UCSD-AML1 (cell line): ENCODE measurements around the gene ENDOU.

ENCODE experiments used
- DNase-seq: peaks from one replicate; lab custom pipeline; 2025; ENCODE audit not compliant: unreplicated experiment; lab: John Stamatoyannopoulos, UW

Gene ENDOU

DNA sequence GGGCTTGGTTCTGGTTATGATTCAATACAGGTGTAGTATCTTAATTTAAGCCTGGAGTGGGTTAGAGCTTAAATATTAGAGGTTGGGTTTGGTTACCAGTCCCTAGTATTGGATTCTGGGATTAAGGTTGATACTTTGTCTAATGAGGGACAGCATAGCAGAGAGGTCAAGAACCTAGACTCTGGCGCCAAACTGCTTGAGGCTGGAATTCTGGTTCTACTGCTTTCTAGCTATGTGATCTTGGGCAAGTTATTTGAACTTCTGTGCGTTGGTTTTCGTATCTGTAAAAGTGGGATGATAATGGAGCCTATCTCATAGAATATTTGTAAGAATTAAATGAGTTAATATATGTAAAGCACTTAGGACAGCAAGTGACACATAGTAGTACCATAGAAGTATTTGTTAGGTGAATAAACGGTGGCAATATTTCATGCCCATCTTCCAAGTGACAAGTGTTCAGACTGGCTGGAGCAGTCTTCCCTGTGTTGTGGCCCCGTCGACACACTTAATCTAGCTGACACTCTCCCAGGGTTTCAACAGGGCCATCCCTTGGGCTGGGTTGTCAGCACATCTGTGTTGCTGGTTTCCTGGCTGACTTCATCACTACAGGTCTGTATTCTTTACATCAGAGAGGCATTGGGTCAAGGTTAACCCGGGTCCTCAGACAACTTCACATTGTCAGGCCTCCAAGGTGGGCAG, 3.0 kb downstream of the ENDOU start:
- DNase-seq, result no peak

DNA sequence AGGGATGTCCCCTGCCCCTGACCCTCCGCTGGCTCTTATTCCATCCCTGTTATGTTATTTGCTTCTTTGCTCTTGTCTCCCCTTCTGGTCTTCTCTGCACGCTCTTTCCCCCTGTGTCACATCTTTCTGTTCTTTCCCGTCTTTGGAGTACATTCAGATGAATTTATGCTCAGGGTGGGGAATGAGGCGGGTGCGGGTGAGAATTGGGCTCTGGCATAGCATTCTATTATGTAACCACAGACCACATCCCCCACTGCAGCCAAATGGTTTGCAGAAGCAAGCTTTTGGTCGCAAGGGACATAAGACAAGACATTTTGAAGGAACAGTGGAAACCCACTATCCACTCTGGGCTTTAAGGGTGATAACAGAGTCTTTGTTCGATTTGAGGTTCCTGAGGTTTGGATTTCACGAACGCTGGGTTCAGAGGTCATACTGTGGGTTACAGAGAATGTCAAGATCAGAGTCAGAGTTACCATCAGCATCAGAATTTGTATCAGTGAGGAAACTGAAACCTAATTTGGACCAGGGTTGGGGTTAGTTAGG, 3.8 kb downstream of the ENDOU start:
- no peak for DNase-seq

DNA sequence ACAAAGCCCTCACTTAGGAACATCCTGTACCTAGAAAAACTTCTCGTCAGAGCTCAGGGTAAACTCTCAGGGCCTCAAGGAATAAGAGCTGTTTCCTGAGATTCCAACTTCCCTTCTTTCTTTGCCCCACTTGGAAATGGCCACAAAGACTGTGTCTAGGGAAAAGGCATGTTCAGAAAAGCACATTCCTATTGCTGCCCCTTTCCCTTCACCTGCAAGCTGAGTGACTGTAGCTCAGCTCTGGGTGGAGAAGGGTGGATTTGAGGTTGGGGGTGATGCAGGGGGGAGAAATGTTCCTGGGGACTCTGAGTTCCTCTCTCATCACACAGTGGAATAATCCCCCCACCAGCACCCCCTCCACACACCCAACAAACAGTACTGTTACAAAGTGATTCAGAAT, 6.8 kb downstream of the ENDOU start:
- DNase-seq, result no peak

DNA sequence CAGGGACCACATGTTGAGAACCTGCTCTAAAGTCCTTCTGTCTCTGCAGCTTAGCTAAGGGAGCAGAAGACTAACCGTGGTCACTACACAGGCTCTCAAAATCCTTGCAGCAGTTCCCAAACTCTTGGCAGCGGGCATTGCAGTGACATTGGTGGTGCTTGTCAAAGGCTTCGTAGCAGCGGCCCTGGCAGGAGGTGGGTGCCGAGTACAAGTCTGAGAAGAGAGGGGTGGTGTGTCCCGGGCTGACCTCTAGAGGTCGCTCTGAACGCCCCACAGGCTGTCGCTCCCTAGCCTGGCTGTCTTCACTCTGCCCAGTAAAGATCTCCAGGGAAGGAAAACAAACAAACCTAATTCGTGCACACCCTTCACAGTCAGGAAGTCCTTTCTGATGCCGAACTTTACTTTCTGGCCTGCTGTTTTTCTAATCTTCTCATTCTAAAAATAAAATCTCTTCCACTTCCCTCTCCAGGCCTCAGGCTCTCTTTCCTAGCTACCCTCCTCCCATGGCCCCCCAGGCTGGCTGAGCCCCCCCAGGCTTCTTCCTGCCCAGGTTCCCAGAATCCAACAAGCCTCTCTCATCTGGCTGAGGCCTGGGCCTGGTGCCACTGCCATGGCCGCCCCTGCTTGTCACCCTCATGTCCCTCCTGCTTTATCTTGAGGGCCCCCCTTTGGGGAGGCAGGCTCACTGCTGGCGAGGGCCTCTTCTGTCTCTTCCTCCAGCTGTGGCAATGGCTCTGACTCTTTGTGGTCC, 7.7 kb downstream of the ENDOU start:
- peak; percentile 79 for DNase-seq

DNA sequence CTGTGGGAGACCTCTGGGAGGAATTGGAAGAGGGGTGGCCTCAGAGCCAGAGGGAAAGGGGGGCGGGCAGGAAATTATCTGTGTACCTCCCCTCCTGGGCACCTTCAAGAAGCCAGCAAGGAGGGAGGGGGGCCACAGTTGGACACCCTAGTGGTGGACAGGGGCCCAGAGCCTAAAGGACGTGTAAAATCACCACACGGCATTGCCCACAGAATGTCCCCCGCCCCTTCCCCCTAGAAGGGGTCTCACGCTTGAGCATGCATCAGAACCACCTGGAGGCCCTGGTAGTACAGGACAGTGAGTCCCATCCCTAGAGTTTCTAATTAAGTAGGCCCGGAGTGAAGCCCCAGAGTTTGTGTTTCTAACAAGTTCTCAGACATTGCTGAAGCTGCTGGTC, 8.2 kb downstream of the ENDOU start:
- DNase-seq, result no peak

DNA sequence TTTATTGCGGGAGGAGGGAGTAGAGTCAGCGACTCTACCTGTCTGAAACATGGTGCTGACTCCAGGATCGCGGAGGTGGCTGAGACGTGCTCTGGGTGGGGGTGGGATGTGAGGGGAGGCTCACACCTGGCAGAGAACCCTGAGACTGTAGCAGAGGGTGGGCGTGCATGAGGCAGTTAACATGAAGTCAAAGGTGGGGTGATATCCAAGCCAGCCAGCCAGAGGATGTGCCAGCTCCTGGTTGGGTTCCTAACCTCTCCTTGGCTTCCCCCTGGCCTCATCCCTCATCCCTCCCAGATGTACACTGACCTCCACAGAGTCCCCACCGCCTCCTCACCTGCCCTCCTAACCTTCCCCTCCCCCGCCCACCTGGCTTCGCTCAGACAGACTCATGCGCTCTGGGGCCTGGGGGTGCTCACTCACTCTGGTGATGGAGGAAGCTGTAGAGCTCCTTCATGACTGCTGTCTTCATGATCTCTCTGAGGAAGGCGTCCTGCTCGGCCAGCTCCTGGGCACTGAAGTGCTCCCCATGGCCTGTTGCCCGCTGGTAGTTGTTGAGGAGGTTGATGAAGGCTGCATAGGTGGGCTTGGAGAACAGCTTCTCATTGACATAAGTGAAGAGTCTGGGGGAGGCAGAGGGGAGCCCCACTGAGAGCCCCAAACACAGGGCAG, 9.3 kb downstream of the ENDOU start:
- DNase-seq, result no peak

DNA sequence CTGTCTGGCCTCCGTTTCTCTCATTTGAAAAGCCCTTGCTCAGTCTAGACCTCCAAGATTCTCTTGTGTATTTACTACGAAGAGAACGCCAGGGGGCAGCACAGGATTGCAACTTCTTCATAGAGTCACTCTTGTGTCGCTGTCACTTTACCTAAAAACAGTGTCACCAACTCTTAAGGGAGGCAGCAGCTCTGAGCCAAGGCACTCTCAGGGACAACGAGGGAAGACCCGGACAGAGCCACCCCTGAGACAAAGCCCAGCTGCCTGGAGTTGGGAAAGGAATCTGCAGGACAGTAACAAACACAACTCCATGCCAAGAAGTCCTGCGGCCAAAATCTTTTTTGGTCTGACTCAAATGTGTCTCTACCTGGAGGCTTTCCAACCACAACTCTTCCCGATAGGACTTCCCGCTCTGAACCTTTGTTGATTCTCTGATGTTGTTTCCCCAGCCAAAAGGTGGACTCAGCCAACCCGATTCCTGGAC, 9.9 kb downstream of the ENDOU start:
- peak; percentile 65 for DNase-seq

DNA sequence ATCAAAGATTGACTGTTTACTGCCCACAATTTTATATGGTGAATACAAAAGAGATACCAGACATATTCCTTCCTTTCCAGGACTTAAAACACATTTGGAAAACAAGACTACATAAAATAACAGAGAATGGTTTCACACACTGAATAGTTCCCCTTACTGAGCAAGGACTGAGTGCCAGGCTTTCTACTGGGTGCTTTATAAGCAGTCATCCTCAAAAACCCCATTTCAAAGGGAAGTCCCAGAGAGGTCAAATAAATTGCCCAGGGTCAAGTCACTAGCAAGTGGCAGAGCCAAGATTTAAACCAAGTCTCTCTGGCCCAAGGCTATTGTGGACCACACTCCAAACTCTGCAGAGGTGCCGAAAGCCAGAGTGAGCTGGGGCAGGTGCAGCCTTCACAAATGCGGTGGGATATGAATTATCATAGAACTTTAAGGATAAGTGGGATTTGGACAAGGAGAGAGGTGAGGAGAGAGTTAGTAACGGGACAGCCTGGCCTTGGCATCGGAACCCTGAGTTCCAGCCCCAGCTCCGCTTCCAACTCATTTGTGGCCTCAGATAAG, 10.4 kb downstream of the ENDOU start:
- no peak for DNase-seq

DNA sequence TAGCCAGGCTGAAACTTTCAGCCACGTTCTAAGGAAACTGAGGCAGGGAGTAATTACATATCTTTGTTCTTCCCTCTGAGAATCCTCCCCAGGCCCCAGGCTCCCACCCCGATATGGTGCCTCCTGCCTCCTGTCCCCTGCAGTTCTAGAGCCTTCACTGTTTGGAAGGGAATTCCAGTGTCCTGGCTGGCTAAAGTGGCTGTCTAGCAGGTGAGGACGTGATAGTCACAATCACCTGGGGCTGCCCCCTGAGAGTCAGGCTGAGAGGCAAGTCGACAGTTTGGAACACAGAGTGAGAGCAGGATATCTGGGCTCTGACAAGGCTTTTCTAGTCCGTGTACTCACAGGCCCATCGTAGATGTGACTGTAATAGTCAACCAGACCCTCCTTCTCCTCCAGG, 13.1 kb downstream of the ENDOU start:
- DNase-seq, result no peak

DNA sequence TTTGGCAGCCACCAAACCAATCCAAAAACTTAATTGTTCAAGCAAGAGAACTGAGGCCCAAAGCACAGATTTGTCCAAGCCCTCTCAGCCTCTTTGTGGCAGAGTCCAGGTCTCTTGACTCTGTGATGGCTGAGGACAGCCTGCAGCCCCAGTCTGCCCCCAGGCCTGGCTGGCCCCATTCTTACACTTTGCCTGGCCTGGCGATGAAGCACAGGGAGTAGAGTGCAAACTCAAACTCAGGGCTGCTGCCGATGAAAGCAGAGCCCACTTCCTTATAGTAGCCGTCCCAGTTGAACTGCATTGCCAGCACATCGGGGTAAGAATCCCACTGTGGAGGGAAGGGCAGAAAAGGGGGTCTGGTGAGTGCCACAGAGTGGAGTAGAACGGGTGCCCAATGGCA, 13.8 kb downstream of the ENDOU start:
- DNase-seq, result no peak

DNA sequence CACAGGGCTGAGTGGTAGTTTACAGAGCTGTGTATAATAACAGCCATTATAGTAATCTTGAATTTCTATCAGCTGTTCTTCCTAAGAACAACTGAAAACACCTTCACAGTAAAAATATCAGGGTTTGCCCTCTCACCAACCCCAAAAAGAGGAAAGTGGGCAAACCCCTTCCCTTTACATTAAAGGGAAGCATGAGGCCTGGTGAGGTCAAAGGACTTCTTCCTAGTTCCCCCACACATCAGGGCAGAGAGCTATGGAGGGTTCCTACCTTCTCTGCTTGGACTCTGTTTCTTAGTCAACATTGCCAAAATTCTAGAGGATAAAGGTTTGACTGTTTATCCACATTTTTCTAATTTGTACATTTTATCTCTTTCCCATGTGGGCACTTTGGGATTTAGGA, 15.0 kb downstream of the ENDOU start:
- no peak for DNase-seq

DNA sequence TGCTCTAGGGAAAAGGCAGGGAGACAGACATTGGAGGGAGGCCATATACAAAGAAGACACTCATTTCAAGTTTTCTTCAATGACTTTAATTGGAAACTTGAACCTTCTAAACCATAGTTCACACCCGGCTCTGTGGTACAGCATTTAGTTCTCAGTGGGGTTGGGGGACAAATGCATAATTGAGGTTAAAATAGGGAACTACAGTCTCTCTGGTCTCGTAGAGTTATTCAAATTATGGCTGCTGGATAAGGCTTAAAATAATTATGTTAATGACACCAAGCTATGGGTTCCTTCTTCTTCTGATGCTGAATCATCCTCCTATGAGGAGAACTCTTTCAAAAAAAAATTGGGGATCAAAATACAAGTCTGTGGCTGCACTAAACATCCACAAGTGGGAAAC, 15.6 kb downstream of the ENDOU start:
- DNase-seq, result no peak

DNA sequence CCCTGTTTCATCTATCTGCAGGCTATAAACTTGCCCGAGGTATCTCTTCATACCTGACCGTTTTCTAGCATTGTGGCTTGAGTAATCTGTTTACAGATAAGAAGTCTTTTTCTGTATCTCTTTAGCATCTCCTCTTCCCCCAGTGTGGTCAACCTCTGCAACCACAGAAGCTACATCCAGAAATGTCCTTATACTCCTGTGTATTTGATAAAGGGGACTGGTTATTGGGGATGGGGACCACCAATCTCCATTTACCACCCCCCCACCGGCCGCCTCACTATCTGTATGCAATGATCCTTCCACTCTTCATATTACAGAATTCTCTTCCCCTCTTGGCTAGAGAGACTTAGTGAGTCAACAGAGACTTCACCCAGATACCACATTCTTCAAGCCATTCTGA, 16.1 kb downstream of the ENDOU start:
- DNase-seq, result no peak

DNA sequence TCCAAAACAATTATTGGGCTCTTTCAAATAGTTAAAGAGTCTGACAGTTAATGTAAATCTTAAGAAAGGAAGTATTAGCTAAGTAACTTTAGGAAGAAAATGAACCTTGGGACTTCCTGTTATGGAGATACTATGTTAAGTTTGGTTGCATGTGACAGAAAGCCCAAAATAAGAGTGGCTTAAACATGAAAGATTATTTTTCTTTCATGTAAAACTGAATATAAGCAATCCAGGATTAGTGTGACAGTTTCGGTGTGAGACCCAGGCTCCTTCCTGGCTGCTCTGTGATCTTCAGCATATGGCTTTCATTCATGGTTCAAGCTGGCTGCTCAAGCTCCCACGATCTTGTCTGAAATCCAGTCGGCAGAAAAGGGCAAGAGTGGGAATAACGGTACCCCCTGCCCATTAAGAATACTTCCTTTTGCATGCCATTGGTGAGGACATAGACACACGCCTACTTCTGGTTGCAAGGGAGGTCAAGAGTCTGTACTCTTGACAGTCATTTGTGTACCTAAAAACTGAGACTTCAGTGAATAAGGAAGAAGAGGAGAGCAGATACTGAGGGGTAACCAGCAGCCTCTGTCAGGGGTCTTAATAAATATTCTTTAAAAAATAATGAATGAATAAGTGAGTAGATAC, 17.3 kb downstream of the ENDOU start:
- no peak for DNase-seq

DNA sequence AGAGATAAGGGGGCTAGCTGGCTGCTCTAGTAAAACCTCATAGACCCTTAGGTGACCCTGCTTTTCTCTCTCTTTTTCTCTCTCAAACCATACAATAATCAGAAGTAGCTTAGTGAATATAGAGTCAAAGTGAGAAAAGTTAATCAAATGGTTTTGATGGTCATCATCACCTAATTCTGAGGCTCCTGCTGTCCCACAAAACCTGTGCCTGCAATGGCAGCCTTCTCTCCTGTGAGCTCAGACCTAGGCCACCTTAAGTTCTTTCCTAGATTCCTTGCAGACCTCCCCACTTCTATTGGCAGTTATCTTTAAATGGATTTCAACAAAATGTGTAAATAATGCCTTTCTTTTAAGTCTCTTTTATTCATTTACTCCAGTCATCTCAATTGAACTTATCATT, 17.9 kb downstream of the ENDOU start:
- DNase-seq, result no peak

DNA sequence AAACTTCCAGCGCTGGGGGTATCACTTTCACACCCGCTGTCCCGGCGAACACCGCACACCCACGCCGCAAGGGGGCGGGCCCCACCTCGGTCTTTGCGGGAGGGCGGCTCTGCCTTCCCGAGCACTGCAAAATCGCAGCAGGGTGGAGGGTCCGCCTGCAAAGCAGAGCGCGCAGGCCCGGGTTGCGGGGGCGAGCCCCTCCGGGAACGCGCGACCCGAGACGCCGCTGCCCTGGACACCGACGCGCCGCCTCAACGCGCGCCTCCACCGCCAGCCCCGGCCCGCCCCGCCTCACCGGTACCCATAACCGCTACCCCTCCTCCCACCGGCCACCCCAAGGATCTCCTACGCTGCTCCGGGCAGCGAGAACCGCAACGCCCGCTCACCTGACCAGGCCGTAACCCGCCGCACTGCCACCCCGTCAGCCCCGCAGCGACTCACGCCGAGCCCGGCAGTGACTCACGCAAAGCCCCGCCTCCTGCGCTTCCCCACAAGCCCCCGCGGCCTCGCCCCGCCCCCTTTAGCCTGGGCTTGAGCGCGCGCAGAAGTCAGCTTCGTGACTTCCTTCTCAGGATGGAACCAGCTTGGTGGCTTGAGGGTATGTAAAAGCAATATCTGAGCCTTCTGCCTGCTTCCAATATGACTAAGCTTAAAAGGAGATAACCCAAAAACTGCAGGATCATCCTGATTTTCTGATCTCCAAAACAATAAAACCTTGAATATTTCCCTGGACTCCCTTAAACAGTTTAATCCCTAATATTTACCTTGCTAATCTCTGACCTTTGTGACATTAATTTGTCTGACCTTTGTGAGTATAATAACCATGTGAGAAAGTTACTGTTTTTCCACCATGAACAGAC, 19.5 kb downstream of the ENDOU start, which contains the start of gene RPAP3:
TSS of gene RPAP3 (minus strand) at position 465 of the 860 bp plus-strand sequence. CDS start 3,190 bp downstream, outside the sequence.
- DNase-seq, result peak; percentile 96

DNA sequence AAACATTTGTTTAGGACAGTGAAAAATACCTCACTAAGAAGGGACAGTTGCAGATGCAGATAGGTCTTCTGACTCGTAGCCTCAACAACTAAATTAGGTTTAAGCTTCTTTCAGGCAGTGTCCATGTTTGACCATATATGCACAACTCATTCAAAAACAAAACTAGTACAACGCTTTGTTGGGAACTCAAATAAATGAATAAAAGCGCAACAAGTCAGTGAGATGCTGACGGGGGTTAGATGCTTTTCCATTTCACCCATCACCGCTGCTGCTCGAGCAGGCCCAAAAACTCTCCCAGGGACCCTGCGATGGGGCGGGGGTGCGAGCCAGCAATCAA, 20.1 kb downstream of the ENDOU start:
- no peak for DNase-seq

DNA sequence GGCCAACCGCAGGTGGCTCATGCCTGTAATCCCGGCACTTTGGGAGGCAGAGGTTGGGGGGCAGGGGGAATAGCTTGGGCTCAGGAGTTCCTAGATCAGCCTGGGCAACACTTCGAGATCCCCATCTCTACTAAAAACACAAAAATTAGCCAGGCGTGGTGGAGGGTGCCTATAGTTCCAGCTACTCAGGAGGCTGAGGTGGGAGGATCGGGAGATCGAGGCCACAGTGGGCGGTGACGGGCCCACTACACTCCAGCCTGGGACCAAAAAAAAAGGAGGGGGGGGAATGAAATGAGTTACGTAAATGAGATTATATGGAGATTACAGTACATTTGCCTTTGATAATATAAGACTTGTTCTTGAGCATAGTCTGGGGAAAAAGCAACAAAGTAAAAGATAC, 20.6 kb downstream of the ENDOU start:
- no peak for DNase-seq

DNA sequence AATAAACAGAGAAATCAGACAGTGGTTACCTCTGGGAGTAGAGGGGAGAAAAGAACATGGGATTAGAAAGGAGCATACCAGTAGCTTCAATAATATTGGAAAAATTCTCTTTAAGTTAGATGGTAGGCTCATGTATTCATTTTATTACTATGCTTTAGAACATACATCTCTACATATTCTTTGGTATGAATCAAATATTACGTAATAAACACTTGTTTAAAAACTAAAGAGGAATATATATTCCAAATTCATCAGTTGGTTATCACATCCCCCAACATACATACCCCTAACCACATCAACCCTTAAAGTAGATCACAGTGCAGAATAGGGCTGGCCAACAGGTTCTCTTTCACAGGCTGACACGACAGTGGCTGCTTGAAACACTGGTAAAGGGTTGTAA, 25.0 kb downstream of the ENDOU start:
- no peak for DNase-seq

DNA sequence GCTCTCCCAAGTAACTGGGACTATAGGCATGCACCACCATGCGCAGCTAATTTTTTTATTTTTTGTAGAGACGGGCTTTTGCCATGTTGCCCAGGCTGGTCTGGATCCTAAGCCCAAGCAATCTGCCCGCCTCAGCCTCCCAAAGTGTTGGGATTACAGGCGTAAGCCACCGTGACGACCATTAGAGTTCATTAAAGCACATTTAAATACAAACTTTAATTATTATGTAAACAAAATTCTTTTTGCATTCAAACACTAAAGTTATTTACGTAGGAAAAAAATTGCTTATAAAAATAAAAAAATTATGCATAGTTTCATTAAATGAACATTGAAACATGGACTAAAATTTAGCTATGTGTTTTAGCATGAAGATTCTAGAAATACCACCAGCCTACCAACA, 26.7 kb downstream of the ENDOU start:
- DNase-seq, result no peak
